ENCODE results near the gene TSSK2. TPM values are rescaled to one million over a fixed set of nuclear protein-coding genes. Genes with fewer than 3 reads are reported as not detected.
A peak's percentile ranks its signal among the peaks of the same experiment; 100 is the strongest.

TSSK2 gene
- total and polyA plus RNA-seq, 2 donors (not counting 3 experiments of a cell fraction or from before 2014, with no cell fraction given): not detected

GRCh38 chr22:19120829-19121630, 10.1 kb upstream of the TSSK2 start:
- DNase-seq (ENCODE audit: low read depth, low spot score): no peak
- peak overlapping the region; percentile 4 for H3K27ac ChIP-seq (ENCODE audit: insufficient read depth, low read depth, low read length)
- FAIRE-seq: peak; percentile 4
- H3K36me3 ChIP-seq (ENCODE audit: control insufficient read depth in 2 of 2, extremely low read depth in 1 of 2, insufficient read depth in 2 of 2, low read length in 2 of 2): peaks cover 0 to 2% of the 10 kb centered on the region in 2 experiments
- ChIA-PET POLR2A (no interaction called here), CTCF (interaction anchor here (1.5 kb wide), 1 partner anchor 36 kb away, joined by 4 read pairs; no protein-coding TSS in a partner anchor)
- H3K4me2 ChIP-seq (ENCODE audit: insufficient read depth, low read length): peak overlapping the region; percentile 91
- intact Hi-C loops (cut with micrococcal nuclease): no loop called here
- TSS peak; percentile 25 for BruUV-seq (replicated peaks)
- peak overlapping the region; percentile 61 to 91 (median 80) for H3K4me3 ChIP-seq (replicated peaks in 1 of 3; ENCODE audit: insufficient read depth in 1 of 3, low read depth in 1 of 3, low read length in 3 of 3)
- H4K20me1 ChIP-seq (replicated peaks; ENCODE audit: control insufficient read depth, extremely low read depth, insufficient read depth, low read length): peaks cover 7% of the 10 kb centered on the region
- no peaks in the 10 kb centered on the region for H3K9me3 ChIP-seq (replicated peaks; ENCODE audit: control insufficient read depth, insufficient read depth, low read length)
- no peaks in the 10 kb centered on the region for H3K27me3 ChIP-seq (ENCODE audit: control insufficient read depth in 2 of 2, insufficient read depth in 2 of 2, low read length in 2 of 2)
- H3K9me1 ChIP-seq (replicated peaks; ENCODE audit: control insufficient read depth, extremely low read depth, insufficient read depth, low read length): no peaks in the 10 kb centered on the region
- peaks cover 55% of the 10 kb centered on the region for H3K79me2 ChIP-seq (ENCODE audit: control insufficient read depth, insufficient read depth, low read length)
- peaks cover 9% of the 10 kb centered on the region for H3K4me1 ChIP-seq (ENCODE audit: control insufficient read depth, extremely low read depth, insufficient read depth, low read length)
- H3K9ac ChIP-seq (replicated peaks; ENCODE audit: extremely low read depth, insufficient read depth, low read length): peak overlapping the region; percentile 78
- TF ChIP-seq FOS (IDR thresholded peaks at IDR 0.05; ENCODE audit: borderline replicate concordance, insufficient read depth, low read length) (no peak), JUN (IDR thresholded peaks at IDR 0.05; ENCODE audit: borderline replicate concordance, insufficient read depth, insufficient read length, low read depth) (no peak), MYC (IDR thresholded peaks at IDR 0.05; ENCODE audit: low read depth, low read length) (no peak), MAX (IDR thresholded peaks at IDR 0.05; ENCODE audit: insufficient read depth, insufficient read length) (no peak), POLR2A (IDR thresholded peaks at IDR 0.05; ENCODE audit: low read depth, low read length) (no peak), EZH2 (IDR thresholded peaks at IDR 0.05; ENCODE audit: borderline replicate concordance, low read depth, low read length, severe bottlenecking) (no peak)
- dilution Hi-C loops (cut with MboI; ENCODE audit: extremely low pct_ligation_motif_present, low sequenced_read_pairs): no loop called here
- peak overlapping the region; percentile 58 for H2AFZ ChIP-seq (ENCODE audit: low read depth, low read length)
